ENCODE data around the gene EMILIN2. TPM values are rescaled to one million over a fixed set of nuclear protein-coding genes. Genes with fewer than 3 reads are reported as not detected.
A peak's percentile ranks its signal among the peaks of the same experiment; 100 is the strongest.

EMILIN2 gene
- total and polyA plus RNA-seq, 8 donors = 0.43 to 11.0 (median 3.4) TPM

GRCh38 chr18:2900684-2901422 is 54.0 kb downstream of the EMILIN2 start:
- intact Hi-C loops (cut with DNase I) = no loop called here
- Histone ChIP-seq H3K9me3 (no peaks in the 10 kb centered on the region), H3K4me1 (no peaks in the 10 kb centered on the region), H3K27me3 (no peaks in the 10 kb centered on the region), H3K4me3 (no peak overlapping the region), H3K36me3 (no peaks in the 10 kb centered on the region), H3K27ac (no peak overlapping the region)
- TF ChIP-seq, protein P1, sequence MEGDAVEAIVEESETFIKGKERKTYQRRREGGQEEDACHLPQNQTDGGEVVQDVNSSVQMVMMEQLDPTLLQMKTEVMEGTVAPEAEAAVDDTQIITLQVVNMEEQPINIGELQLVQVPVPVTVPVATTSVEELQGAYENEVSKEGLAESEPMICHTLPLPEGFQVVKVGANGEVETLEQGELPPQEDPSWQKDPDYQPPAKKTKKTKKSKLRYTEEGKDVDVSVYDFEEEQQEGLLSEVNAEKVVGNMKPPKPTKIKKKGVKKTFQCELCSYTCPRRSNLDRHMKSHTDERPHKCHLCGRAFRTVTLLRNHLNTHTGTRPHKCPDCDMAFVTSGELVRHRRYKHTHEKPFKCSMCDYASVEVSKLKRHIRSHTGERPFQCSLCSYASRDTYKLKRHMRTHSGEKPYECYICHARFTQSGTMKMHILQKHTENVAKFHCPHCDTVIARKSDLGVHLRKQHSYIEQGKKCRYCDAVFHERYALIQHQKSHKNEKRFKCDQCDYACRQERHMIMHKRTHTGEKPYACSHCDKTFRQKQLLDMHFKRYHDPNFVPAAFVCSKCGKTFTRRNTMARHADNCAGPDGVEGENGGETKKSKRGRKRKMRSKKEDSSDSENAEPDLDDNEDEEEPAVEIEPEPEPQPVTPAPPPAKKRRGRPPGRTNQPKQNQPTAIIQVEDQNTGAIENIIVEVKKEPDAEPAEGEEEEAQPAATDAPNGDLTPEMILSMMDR (IDR thresholded peaks at IDR 0.05) = no peak
- ATAC-seq (no peak), FAIRE-seq (no peak), DNase-seq (no peak)
- 72 to 73% methylated on average over 8 of the region's 8 CpGs for WGBS, 2 donors

DNA sequence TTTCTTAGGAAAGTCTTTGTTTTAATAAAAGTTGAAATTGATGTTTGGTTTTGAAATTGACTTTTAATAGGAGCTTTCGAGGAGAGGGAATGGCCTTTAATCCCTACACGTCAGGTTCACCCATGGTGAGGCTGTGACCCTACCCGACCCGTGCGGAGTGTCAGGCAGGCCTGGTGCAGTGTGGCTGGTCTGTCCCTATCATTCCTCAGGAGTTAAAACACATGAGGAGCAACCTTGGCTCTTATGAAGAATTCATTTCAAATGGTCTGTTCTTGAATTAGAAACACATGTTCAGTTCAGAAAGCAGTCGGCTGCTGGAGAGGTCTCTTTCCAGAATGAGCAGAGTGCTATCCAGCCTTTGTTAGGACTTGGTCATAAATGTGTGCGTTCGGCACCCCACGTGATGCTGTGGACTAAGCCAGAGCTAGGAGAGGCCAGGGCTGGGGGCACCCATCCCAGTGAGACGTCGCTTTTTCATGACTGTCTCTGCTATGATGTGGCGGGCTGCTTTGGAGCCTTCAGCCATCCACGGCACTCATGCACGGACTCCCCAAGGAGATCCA is 54.7 kb downstream of the EMILIN2 start:
- Histone ChIP-seq H3K27ac (no peak overlapping the region), H3K4me3 (no peak overlapping the region), H3K36me3 (no peaks in the 10 kb centered on the region), H3K4me1 (no peaks in the 10 kb centered on the region), H3K9me3 (no peaks in the 10 kb centered on the region), H3K27me3 (no peaks in the 10 kb centered on the region)
- TF ChIP-seq, protein P1 (IDR thresholded peaks at IDR 0.05) = no peak
- WGBS, 2 donors = 83 to 86% methylated on average over 14 of the region's 14 CpGs
- FAIRE-seq = no peak
- ATAC-seq = no peak
- DNase-seq = no peak
- intact Hi-C loops (cut with DNase I) = no loop called here

GRCh38 chr18:2902327-2902726 is 55.5 kb downstream of the EMILIN2 start:
- no peak for ATAC-seq
- H3K9me3 ChIP-seq = no peaks in the 10 kb centered on the region
- H3K36me3 ChIP-seq = no peaks in the 10 kb centered on the region
- TF ChIP-seq, protein P1 (IDR thresholded peaks at IDR 0.05) = no peak
- H3K4me1 ChIP-seq = no peaks in the 10 kb centered on the region
- H3K4me3 ChIP-seq = no peak overlapping the region
- no peak overlapping the region for H3K27ac ChIP-seq
- intact Hi-C loops (cut with DNase I) = no loop called here
- 84 to 87% methylated on average over 7 of the region's 7 CpGs for WGBS, 2 donors
- H3K27me3 ChIP-seq = no peaks in the 10 kb centered on the region
- no peak for FAIRE-seq
- DNase-seq = no peak

DNA sequence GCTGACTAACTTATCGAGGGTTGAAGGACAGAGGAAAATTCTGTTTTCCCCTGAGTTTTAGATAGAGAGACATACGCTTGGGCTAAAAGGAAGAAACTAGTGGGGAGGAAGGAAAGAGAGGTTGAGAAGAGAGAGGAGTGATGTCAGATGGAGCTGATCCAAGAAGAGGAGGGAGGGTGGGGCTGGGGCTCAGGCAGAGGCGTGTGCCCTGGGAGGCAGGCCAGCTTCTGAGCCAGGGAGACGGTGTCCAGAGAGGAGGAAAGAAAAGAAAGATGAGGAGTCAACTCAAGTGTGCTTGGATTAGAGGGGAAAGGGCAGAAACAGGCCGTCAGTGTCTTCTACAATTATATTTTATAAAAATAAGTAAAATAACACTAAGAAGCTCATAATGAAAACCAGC is 56.2 kb downstream of the EMILIN2 start:
- 35 to 36% methylated on average over 5 of the region's 5 CpGs for WGBS, 2 donors
- Histone ChIP-seq H3K9me3 (no peaks in the 10 kb centered on the region), H3K27me3 (no peaks in the 10 kb centered on the region), H3K4me3 (no peak overlapping the region), H3K27ac (no peak overlapping the region), H3K4me1 (no peaks in the 10 kb centered on the region), H3K36me3 (no peaks in the 10 kb centered on the region)
- FAIRE-seq (no peak), DNase-seq (no peak), ATAC-seq (peak in 3 of 4 donors; percentile 12 to 22 (median 20))
- intact Hi-C loops (cut with DNase I) = no loop called here
- TF ChIP-seq, protein P1 (IDR thresholded peaks at IDR 0.05) = no peak

All from pancreas (tissue), 10 donors.